OCI-LY1 (cell line): Measurements from ENCODE around the gene CD164L2.

ENCODE experiments used
- EZH2 ChIP-seq: fragments of 200-600 bp; sonication (generic), shearing (Covaris generic); IDR thresholded peaks from 2 replicates; pipeline ENCODE4 v1.8.0; 2017; ENCODE audit warnings: borderline replicate concordance, mixed run types, mild to moderate bottlenecking, antibody characterized with exemption, low read length, moderate library complexity, mixed read lengths
- TF ChIP-seq, protein P1 (sequence below): fragments of 200-600 bp; sonication (generic), shearing (Covaris generic); IDR thresholded peaks from 2 replicates; pipeline ENCODE4 v1.5.1; 2017; ENCODE audit warnings: mild to moderate bottlenecking, antibody characterized with exemption, low read length, moderate library complexity, mixed read lengths

DNA sequence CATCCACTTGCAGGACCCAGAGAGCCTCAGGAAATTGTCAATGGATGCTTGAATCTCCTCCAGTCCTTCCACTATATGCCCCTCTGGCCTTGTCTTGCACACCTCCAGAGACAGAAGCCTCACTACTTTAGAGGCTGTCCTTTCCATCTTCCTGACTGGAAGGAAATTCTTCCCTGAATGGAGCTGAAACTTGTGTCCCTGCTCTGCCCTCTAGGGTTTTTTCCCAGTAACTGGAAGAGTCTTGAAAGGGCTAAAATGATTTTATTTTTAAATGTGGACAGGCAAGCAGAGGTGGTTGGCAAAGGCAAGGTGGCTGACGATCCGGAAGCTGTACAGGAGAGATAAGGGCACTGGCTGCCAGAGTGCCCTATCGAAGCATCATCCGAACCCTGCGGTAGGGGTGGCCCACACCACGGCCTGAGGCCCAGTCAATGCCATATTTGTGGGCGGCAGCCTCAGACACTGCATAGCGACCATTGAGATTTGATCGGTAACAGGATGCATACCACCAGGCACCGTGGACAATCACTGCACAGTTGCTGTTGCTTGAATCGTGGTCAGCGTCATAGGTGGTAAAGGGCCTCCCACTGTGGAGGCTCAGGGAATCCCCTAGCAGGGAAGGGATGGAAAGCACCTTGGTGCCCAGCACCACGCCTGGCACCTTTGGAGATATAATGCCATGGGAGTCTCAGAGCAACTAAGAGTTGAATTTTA is 14.1 kb downstream of the CD164L2 start:
- TF ChIP-seq, protein P1, sequence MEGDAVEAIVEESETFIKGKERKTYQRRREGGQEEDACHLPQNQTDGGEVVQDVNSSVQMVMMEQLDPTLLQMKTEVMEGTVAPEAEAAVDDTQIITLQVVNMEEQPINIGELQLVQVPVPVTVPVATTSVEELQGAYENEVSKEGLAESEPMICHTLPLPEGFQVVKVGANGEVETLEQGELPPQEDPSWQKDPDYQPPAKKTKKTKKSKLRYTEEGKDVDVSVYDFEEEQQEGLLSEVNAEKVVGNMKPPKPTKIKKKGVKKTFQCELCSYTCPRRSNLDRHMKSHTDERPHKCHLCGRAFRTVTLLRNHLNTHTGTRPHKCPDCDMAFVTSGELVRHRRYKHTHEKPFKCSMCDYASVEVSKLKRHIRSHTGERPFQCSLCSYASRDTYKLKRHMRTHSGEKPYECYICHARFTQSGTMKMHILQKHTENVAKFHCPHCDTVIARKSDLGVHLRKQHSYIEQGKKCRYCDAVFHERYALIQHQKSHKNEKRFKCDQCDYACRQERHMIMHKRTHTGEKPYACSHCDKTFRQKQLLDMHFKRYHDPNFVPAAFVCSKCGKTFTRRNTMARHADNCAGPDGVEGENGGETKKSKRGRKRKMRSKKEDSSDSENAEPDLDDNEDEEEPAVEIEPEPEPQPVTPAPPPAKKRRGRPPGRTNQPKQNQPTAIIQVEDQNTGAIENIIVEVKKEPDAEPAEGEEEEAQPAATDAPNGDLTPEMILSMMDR: no peak
- TF ChIP-seq EZH2: no peak
